Fibroblast of skin of right quadriceps (primary cell): ENCODE measurements around the gene TMEM225.
"Not testable (repeated sequence)": the region's sequence is repeated elsewhere in the genome, so short reads cannot be mapped to it uniquely, and the experiment has no call there.

ENCODE experiments used
- DNase-seq: peaks from one replicate; pipeline ENCODE4 v3.0.0-alpha.2; 2013

TMEM225 gene, protein sequence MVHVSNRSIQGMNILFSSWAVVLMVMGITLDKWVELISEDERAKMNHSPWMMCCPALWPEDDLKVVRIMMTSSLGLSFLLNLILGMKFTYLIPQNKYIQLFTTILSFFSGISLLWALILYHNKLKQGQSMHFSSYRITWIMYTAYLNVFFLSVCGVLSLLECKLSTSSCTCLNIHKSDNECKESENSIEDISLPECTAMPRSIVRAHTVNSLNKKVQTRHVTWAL

DNA sequence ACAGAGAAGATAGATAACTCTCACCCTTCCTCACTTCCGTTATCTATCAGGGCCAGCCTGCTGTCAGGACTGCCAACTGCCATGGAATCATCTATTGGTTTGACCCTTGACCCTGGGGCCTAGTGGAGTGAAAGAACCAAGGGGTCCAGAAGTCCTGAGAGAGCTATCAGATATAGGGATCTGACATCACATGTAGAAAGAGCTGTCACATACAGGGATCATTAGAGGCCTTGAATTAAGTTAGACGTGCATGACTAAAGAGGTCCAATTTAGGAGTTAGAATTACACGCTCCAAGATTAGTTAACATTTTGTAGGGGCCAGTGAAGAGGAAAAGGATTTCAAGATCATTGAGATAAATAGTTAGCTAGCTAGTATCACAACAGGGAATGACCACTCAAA is at the start of gene TMEM225:
Gene TMEM225 (minus strand): TSS at position 101 of the 400 bp plus-strand sequence. CDS start 245 bp downstream, outside the sequence.
- DNase-seq, result no peak

DNA sequence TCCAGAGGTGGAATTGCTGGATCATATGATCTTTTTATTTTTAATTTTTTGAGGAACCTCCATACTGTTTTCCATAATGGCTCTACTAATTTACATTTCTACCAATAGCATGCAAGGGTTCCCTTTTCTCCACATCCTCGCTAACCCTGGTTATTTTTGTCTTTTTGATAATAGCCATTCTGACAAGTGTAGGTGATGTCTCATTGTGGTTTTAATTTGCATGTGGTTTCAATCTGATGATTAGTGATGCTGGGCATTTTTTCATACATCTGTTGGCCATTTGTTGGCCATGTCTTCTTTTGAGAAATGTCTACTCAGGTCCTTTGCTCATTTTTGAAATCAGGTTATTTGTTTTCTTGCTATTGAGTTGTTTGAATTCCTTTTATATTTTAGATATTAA is 38.6 kb upstream of the TMEM225 start:
- DNase-seq, result no peak

DNA sequence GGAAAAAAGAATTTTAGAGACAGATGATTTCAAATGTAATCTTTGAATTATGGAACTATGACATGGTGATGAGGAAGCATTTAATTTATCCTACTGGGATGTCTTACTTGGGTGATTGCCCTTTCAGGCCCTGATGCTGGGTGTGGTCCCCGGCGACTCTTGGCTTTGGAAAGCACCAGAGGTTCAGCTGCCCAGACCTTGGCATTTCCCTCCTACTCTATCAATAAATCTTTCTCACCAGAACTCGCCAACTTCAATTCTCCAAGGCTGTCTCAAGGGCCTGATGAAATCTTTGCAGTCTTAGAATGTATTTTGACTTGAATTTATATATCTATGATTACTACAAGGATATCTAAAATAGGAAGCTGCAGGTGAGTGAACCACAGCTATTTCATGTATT is 35.5 kb upstream of the TMEM225 start:
- DNase-seq, result no peak

DNA sequence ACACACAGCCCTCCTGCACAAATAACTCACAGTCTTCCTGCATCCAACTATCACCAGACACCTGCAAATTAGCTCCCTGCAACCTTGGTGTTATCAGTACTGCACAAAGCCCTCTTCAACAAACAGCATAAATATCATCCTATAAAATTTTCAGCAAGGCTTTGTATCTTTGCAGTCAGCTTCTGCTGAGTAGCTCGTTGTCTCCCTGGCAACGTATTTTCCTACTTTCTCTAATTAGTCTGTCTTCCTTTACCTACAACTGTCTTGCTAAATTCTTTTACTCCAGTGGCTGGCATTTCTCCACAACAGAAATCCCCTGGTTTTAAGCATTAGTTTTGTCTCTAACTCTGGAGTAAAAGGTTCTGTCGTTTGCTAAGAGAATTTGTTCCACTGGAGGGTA is 20.4 kb upstream of the TMEM225 start:
- DNase-seq, result no peak

DNA sequence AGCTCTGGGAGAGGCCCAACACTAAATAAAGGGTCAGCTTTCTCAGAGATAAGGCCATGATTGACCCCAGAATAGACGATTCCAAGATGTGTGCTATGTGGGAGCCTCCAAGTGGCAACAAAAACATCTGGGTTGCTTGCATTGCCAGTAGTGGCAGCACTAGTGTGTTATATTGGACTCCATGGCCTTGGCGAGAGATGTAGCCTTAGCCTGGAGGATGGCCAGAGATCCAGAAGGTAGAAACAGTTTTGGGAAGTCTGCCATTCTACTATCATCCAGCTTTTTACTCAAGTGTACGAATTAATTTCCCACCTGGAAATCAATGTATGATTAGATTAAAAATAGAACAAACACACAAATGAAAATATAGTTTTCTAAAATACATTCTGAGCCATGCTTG is 19.5 kb upstream of the TMEM225 start:
- DNase-seq, result no peak

DNA sequence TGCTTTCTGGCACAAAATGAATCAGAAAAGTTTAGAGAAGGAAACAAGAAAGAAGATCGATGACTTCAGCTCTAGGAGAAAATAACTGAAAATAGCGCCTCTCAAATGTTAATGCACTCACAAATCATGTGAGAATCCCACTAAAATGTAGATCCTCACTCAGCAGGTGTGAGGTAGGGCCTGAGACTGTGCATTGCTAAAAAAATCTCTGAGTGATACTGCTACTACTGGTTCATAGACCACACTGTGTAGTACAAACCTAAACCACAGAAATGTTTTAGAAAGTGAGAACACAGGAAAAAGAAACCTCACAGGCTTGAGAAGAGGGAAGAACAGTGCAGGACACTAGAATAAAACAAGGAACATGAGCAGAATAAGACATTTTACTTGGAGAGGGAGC is 18.5 kb upstream of the TMEM225 start:
- DNase-seq, result no peak

DNA sequence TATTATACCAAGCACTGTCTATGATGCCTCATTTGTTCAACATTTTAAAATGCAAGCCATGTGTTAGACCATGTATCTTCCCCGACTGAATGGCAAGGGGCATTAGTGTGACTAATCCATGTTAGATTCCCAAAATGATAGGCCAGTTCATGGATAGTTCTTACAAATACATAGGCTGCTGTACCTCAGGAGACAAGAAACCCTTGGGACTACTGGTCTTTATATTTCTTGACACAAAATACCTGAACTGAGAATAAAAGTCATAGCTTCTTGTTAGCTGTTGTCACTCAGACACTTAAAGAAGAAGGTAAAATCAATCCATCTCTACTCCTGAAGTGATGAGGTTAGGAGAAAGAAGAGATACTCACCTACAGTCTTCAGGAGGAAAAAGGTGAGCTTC is 16.4 kb upstream of the TMEM225 start, which contains the start of gene OR8D4:
Gene OR8D4 (plus strand): TSS at position 301 of the 400 bp plus-strand sequence. CDS start 4,265 bp downstream, outside the sequence.
- DNase-seq, result no peak

DNA sequence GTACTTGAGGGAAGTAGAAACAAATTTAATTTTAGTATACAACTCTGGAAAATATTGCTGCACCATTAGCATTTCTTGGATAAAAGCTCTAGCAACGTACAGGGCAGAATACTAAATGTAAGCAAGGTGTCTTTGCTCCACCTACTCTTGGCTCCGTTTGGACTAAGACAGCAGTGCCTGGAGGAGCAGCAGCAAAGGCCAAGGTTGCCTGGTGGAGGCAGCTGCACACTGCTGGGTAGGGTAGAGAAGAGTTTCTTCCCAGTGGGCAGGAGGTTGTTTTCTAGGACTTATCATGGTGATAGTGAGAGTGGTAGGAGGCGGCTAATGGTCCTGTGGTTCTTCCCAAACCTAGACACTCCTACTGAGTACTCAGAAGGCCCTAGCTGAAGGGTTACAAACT is 14.3 kb upstream of the TMEM225 start:
- no peak for DNase-seq

DNA sequence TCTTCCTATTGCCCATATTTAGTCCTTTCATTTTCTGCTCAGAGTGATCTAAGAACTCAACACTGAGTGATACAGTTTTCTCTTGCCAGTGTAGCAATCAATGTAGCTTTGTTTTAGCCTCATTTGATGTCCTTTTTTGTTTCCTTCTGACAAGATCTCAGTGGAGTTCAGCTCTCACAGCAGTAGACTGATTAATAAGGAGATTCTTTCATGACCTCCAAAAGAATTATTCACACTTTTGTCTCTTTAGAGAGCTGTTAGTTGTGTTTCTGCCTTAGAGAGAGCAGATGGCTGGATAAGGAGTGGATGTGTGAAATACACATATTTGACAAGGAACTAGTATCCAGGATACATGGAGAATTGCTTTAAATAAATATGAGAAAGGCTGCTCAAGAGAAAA is 6.6 kb upstream of the TMEM225 start:
- no peak for DNase-seq

DNA sequence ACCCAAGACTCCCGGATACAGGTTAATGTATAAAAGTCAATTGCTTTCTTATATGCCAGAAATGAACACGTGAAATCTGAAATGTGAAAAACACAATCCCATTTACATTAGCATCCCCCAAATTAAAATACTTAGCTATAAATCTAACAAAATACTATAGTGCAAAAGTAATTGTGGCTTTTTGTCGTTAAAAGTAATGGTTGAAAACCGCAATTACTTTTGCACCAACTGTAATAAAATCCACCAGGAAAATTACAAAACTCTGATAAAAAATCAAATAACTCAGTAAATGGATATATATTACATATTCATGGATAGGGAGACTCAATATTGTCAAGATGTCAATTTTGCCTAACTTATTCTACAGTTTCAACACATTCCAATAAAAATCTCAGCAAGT is 4.6 kb downstream of the TMEM225 start:
- no peak for DNase-seq

DNA sequence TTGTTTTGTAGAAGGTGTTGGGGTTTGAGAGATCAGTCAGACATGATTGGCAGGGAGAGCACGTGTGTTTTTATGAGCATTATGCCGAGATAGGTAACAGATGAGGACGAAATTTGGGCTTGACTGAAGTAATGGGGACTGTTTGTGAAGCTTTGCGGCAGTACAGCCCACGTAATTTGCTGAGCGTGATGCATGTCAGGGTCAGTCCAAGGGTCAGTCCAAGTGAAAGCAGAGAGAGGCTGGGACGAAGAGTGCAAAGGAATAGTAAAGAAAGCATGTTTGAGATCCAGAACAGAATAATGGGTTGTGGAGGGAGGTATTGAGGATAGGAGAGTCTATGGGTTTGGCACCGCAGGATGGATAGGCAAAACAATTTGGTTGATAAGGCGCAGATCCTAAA is 17.7 kb downstream of the TMEM225 start:
- not testable (repeated sequence) for DNase-seq

DNA sequence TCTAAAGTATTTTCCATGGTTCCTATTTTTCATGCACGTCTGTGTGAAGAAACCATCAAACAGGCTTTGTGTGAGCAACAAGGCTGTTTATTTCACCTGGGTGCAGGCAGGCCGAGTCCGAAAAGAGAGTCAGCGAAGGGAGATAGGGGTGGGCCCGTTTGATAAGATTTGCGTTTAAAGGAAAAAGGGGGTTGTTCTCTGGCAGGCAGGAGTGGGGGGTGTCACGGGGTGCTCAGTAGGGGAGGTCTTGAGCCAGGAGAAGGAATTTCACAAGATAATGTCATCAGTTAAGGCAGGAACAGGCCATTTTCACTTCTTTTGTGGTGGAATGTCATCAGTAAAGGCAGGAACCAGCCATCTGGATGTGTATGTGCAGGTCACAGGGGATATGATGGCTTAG is 20.2 kb downstream of the TMEM225 start:
- not testable (repeated sequence) for DNase-seq

DNA sequence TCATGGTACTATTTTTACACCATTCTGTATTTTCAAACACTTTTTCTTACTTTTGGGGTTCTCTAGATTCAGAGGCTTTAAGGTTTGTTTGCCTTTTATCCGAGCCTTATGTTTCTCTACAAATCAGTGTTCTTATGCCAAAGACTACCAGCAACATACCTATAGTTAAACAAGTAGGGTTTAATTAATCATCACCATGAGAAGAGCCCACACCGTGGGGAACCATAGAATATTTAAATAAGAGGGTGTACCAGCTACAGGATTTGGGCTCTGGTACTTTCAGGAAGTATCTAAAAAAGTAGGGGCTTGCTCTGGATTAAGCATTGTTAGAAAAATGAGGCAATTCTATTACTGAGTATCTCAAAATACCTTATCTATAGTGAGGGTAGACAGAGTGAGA is 25.7 kb downstream of the TMEM225 start:
- no peak for DNase-seq

DNA sequence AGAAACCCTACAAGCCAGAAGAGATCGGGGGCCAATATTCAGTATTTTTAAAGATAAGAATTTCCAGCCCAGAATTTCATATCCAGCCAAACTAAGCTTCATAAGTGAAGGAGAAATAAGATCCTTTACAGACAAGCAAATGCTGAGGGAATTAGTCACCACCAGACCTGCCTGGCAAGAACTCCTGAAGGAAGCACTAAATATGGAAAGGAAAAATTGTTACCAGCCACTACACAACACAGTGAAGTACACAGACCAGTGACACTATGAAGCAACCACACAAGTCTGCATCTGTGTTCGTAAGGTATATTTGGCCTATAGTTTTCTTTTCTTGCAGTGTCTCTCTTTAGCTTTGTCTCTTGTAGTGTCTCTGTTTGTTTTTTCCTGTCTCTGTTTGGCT is 29.0 kb downstream of the TMEM225 start:
- DNase-seq, result no peak

DNA sequence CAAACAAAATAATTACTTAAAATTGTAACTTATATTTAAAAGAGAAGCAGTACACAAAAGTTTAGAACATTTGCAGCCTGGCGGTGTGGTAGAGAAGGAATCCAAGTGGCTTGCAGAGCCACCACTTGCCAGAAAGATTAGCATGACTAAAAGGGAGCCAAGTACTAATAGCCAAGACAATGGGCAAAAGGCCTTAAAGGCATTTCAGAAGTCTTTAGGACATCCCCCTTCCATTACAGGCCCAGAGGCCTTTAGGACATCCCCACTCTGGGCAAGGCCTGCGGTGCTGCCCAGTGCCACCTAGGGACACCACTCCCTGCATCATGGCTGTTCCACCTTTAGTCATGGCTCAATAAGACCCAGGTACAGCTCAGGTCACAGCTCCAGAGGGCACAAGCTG is 32.4 kb downstream of the TMEM225 start:
- DNase-seq, result no peak

DNA sequence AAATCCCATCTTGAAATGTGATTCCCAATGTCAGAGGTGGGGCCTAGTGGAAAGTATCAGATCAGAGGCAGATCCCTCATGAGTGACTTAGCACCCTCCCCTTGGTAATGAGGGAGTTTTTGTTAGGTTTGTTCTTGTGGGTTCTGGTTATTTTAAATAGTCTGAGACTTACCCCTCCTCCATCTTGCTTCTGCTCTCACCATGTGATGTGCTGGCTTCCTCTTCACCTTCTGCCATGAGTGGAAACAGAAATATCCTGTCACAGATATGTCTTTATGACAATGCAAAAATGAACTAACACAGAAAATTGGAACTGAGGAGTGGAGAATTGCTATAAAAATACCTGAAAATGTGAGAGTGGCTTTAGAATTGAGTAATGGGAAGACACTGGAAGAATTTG is 33.1 kb downstream of the TMEM225 start:
- no peak for DNase-seq

DNA sequence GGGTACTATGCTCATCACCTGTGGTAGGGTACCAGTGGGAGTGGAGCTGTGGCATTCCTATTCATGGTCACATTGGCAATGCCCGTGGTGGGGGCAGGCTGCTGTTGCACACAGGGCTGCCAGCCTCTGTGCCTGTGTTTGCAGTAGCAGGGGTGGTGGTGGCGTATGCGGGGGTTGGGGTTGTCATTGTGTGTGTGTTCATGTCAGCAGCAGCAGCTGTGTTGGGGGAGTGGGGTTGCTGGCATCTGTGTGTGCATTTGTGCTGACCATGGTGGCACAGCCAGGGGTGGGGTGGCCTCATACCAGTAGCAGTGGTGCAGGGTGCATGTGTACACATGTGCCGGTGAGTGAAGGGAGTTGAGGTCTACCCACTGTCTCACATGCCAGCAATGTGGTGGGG is 34.4 kb downstream of the TMEM225 start:
- no peak for DNase-seq

DNA sequence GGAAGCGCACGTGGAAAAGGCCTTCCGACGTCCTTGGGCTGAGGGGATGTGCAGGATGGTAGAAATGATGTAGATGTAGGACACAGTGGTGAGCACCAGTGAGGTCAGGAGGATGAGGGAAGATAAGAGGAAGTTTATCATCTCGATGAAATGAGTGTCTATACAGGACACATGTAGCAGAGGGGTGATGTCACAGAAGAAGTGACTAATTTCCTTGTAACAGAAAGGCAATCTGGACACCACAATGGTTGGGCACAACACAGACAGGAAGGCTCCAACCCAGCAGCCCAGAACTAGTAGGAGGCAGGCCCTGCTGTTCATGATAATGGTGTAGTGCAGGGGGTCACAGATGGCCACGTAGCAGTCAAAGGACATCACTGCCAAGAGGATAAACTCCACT is 44.3 kb downstream of the TMEM225 start:
- no peak for DNase-seq

DNA sequence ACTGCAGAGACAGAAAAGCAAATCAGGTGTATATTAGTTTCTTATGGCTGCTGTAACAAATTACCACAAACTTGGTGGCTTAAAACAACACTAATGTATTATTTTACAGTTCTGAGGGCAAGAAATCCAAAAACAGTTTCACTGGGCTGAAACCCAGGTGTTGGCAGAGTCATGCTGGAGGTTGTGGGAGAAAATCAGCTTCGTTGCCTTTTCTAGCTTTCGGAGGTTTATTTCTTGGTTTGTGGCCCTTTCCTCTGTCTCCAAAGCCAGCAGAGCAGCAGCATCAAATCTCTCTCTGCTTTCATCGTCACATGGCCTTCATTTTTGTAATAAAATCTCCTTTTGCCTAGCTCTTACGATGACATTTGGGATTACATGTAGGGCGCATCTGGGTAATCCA is 46.3 kb downstream of the TMEM225 start:
- DNase-seq, result no peak

DNA sequence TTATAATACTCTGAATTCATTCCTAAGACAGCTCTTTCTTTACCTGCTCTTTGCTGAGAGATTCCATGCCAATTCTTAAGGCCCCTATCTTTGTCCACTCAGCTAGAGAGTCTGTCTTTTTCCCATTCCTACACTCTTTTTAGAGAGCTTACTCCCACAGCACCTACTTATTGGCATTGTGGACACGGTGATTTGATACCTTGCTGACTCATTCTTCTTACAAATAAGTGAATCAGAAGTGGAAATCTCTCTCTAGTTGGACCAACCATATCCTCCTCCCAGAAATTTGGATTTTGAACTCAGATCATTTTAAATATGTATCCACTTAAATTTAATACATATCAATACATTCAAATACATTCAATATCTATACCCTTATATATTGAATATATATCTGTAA is 46.8 kb downstream of the TMEM225 start:
- no peak for DNase-seq

DNA sequence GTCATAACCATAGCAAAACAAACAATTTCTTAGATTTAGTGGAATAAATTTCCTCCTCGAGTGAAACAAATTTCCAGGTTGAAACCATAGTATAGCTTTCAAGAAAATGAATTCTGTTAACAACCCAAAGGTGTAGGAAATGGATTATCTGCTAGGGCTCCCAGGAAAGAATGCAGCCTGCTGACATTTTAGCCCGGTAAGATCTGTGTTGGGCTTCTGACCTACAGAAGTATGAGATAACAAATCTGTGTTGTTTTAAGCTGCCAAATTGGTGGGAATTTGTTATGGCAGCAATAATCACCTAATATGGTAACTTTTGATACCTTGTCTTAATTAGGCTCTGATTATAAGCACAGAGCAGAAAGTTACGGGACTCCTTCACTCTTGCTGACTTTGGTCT is 47.3 kb downstream of the TMEM225 start:
- DNase-seq, result no peak

DNA sequence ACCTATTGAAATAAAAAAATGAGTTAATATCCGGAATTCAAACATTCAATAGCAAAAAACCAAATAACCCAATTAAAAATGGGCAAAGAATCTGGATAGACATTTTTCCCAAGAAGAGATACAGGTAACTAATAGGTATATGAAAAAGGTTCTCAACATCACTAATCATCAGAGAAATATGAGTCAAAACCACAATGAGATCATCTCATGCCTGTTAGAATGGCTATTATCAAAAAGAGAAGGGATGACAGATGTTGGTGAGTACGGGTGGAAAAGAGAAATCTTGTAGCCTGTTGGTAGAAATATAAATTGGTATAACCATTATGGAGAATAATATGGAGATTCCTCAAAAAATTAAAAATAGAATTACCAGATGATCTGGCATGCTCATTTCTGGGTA is 52.4 kb downstream of the TMEM225 start:
- no peak for DNase-seq
